Measurements from ENCODE around the gene CDH4. TPM values are rescaled to one million over a fixed set of nuclear protein-coding genes. Genes with fewer than 3 reads are reported as not detected.
A peak's percentile ranks its signal among the peaks of the same experiment; 100 is the strongest.

The CDH4 gene
- total and polyA plus RNA-seq, 9 of the 15 experiments (the other 6 are each of a cell fraction or from before 2014, with no cell fraction given) = 0.04 TPM; not detected in 8

- Histone ChIP-seq H3K36me3 (ENCODE audit: control insufficient read depth, insufficient read depth, low read length) (no peaks in the 10 kb centered on the region), H3K9me3 (replicated peaks; ENCODE audit: control insufficient read depth, insufficient read depth, low read depth, low read length) (no peaks in the 10 kb centered on the region), H3K79me2 (ENCODE audit: control insufficient read depth, insufficient read depth, low read length) (no peaks in the 10 kb centered on the region), H3K9me1 (ENCODE audit: control insufficient read depth, insufficient read depth, low read length) (no peaks in the 10 kb centered on the region), H4K20me1 (replicated peaks; ENCODE audit: control insufficient read depth, insufficient read depth, low read length) (0 out of 2 replicates have a peak, but pooled peaks cover 3% of the 10 kb centered on the region), H3K4me3 (no peak overlapping the region), H3K27me3 (ENCODE audit: control insufficient read depth in 2 of 2, insufficient read depth in 2 of 2, low read length in 2 of 2) (peaks cover 9 to 56% of the 10 kb centered on the region in 2 experiments; a peak in 3 of 5 replicates), H2AFZ (ENCODE audit: low read depth, low read length) (no peak overlapping the region), H3K27ac (ENCODE audit: extremely low read depth, low read depth, low read length) (no peak overlapping the region), H3K4me1 (replicated peaks in 1 of 2; ENCODE audit: control insufficient read depth in 2 of 2, insufficient read depth in 2 of 2, low read length in 2 of 2) (peaks cover 0 to 4% of the 10 kb centered on the region in 2 experiments; a peak in 2 of 5 replicates), H3K4me2 (ENCODE audit: insufficient read depth, low read length) (no peak overlapping the region), H3K9ac (ENCODE audit: insufficient read depth in 1 of 2, low read depth in 2 of 2, low read length in 2 of 2) (no peak overlapping the region)
- POLR2A ChIA-PET = interaction anchor here (0.8 kb wide), 1 partner anchor 10 kb away, joined by 4 read pairs; no protein-coding TSS in a partner anchor
- in situ Hi-C loops (cut with MboI) (no loop called here), intact Hi-C loops (cut with micrococcal nuclease) (no loop called here)
- CTCF ChIA-PET (ENCODE audit: low intra/inter-chr PET ratio) = no interaction called here
- DNase-seq (ENCODE audit: extremely low read depth in 1 of 4, low spot score in 3 of 4) (peak; percentile 55 to 62 (median 57)), ATAC-seq (peak; percentile 93), FAIRE-seq (no peak)
- BruUV-seq (replicated peaks) = no TSS peak
- WGBS (ENCODE audit: insufficient coverage, low coverage, missing lambda C conversion rate) = 17% methylated on average over 14 of the region's 15 CpGs
- TF ChIP-seq NFIC (IDR thresholded peaks at IDR 0.05) (peak; percentile 17; the same call in 1 of the 2 replicates), FOXJ2 (tag; IDR thresholded peaks at IDR 0.05) (no peak), CTCF (IDR thresholded peaks at IDR 0.05 in 2 of 3, conservative IDR thresholded peaks at IDR 0.05 in 1 of 3; ENCODE audit: insufficient read depth in 2 of 3, low read depth in 1 of 3, low read length in 3 of 3) (peak; percentile 66 to 74 (median 67)), MAZ (CRISPR knock-in tag; conservative IDR thresholded peaks at IDR 0.05 in 1 of 2, IDR thresholded peaks at IDR 0.05 in 1 of 2) (0 out of 4 replicates have a peak, but pooled peaks of 1 of the 2 experiments have one; percentile 24), SMC3 (conservative IDR thresholded peaks at IDR 0.05; ENCODE audit: insufficient read depth, low read depth, low read length) (peak; percentile 22; the same call in 1 of the 2 replicates), RAD21 (CRISPR knock-in tag; conservative IDR thresholded peaks at IDR 0.05 in 1 of 2, IDR thresholded peaks at IDR 0.05 in 1 of 2) (peak; percentile 29 to 56; a peak in 3 of 4 replicates), REST (IDR thresholded peaks at IDR 0.05; ENCODE audit: borderline replicate concordance) (peak; percentile 56; the same call in 1 of the 2 replicates), REST (CRISPR knock-in tag; IDR thresholded peaks at IDR 0.05; ENCODE audit: low read depth) (no peak), HDAC6 (IDR thresholded peaks at IDR 0.05; ENCODE audit: low read depth, low read length) (no peak)
Measured at GRCh38 chr20:61560361-61560853, 308.3 kb downstream of the CDH4 start.
